Esophagus muscularis mucosa (tissue), 4 donors: Measurements from ENCODE around the gene NRGN.

Experiments used
- EP300 ChIP-seq: sonication (generic); formaldehyde crosslinking; IDR thresholded peaks from one replicate; pipeline ENCODE4 v1.6.1; 2017; ENCODE audit warnings: antibody characterized with exemption
- POLR2A ChIP-seq: fragments of 450-650 bp; IDR thresholded peaks from one replicate; pipeline ENCODE4 v1.6.1; 2017; ENCODE audit warnings: antibody characterized with exemption, moderate library complexity, mild to moderate bottlenecking, low read depth
- POLR2AphosphoS5 ChIP-seq, 2 donors: sonication (generic); formaldehyde crosslinking; IDR thresholded peaks; one replicate each; pipeline ENCODE4 v1.6.1; 2017; ENCODE audit warnings: antibody characterized with exemption in 2 of 2
- TF ChIP-seq, protein P1 (sequence below), 3 experiments: fragments of 200-600 bp in 2 of 3; fragments of 450-650 bp in 1 of 3; sonication (generic) in 2 of 3; IDR thresholded peaks; one replicate each; pipeline ENCODE4 v1.5.1; 2017 to 2019; ENCODE audit warnings: antibody characterized with exemption in 3 of 3, mild to moderate bottlenecking in 2 of 3, moderate library complexity in 1 of 3

- TF ChIP-seq POLR2AphosphoS5 (IDR thresholded peaks at IDR 0.05): no peak
- TF ChIP-seq, protein P1, sequence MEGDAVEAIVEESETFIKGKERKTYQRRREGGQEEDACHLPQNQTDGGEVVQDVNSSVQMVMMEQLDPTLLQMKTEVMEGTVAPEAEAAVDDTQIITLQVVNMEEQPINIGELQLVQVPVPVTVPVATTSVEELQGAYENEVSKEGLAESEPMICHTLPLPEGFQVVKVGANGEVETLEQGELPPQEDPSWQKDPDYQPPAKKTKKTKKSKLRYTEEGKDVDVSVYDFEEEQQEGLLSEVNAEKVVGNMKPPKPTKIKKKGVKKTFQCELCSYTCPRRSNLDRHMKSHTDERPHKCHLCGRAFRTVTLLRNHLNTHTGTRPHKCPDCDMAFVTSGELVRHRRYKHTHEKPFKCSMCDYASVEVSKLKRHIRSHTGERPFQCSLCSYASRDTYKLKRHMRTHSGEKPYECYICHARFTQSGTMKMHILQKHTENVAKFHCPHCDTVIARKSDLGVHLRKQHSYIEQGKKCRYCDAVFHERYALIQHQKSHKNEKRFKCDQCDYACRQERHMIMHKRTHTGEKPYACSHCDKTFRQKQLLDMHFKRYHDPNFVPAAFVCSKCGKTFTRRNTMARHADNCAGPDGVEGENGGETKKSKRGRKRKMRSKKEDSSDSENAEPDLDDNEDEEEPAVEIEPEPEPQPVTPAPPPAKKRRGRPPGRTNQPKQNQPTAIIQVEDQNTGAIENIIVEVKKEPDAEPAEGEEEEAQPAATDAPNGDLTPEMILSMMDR (IDR thresholded peaks at IDR 0.05): no peak
- TF ChIP-seq POLR2A: no peak
- TF ChIP-seq EP300: no peak
Measured at GRCh38 chr11:124719534-124719933, 20.2 kb upstream of the NRGN start.
